HG03060 (cell line): ENCODE measurements around the gene CIAO1.
"Not testable (repeated sequence)": the region's sequence is repeated elsewhere in the genome, so short reads cannot be mapped to it uniquely, and the experiment has no call there.

Experiments used
- ATAC-seq: cut with Tn5 transposase; IDR thresholded peaks from one replicate; pipeline ENCODE4 v1.9.1; 2021; ENCODE audit warnings: low read depth, moderate number of reproducible peaks; ENCODE audit not compliant: unreplicated experiment

Gene CIAO1

GRCh38 chr2:96265840-96266679 is at the start of gene CIAO1, which contains the start of gene TMEM127:
TSS of gene CIAO1 (plus strand) at chr2:96266225. CDS start at chr2:96266351, 126 bp downstream.
TSS of gene TMEM127 (minus strand) at chr2:96265997. CDS start at chr2:96265381, 616 bp downstream.
- peak; percentile 77 for ATAC-seq

GRCh38 chr2:96218508-96219131 is 47.4 kb upstream of the CIAO1 start:
- ATAC-seq = no peak

GRCh38 chr2:96219959-96220358 is 46.1 kb upstream of the CIAO1 start:
- not testable (repeated sequence) for ATAC-seq

- ATAC-seq = not testable (repeated sequence)
These were observed 44.9 kb upstream of the CIAO1 start for GRCh38 chr2:96221106-96221505.

GRCh38 chr2:96225016-96225533 is 41.0 kb upstream of the CIAO1 start:
- peak; percentile 84 for ATAC-seq

GRCh38 chr2:96231316-96231715 is 34.7 kb upstream of the CIAO1 start:
- ATAC-seq = no peak

- no peak for ATAC-seq
These were observed 32.6 kb upstream of the CIAO1 start for GRCh38 chr2:96233436-96233835.

GRCh38 chr2:96233880-96234316 is 32.1 kb upstream of the CIAO1 start:
- ATAC-seq = no peak

GRCh38 chr2:96236882-96237281 is 29.1 kb upstream of the CIAO1 start:
- ATAC-seq = no peak

GRCh38 chr2:96238266-96238665 is 27.8 kb upstream of the CIAO1 start:
- ATAC-seq = no peak

- ATAC-seq = no peak
These were observed 26.9 kb upstream of the CIAO1 start for GRCh38 chr2:96239091-96239490.

- no peak for ATAC-seq
These were observed 26.2 kb upstream of the CIAO1 start for GRCh38 chr2:96239745-96240264.

GRCh38 chr2:96240341-96241038 is 25.5 kb upstream of the CIAO1 start:
- ATAC-seq = no peak

- ATAC-seq = no peak
These were observed 24.8 kb upstream of the CIAO1 start for GRCh38 chr2:96241227-96241626.

- ATAC-seq = peak; percentile 54
These were observed 24.0 kb upstream of the CIAO1 start for GRCh38 chr2:96241900-96242611.

GRCh38 chr2:96243843-96244242 is 22.2 kb upstream of the CIAO1 start:
- ATAC-seq = no peak

- no peak for ATAC-seq
These were observed 20.2 kb upstream of the CIAO1 start for GRCh38 chr2:96245609-96246390.

GRCh38 chr2:96247009-96247408 is 19.0 kb upstream of the CIAO1 start:
- ATAC-seq = no peak

- ATAC-seq = no peak
These were observed 18.1 kb upstream of the CIAO1 start for GRCh38 chr2:96247896-96248295.
